Tibial nerve (tissue), 4 donors: Measurements from ENCODE around the gene SLC25A13. TPM values are rescaled to one million over a fixed set of nuclear protein-coding genes. Genes with fewer than 3 reads are reported as not detected.
"Not testable (repeated sequence)": the region's sequence is repeated elsewhere in the genome, so short reads cannot be mapped to it uniquely, and the experiment has no call there.

Source experiments
- DNase-seq, 2 donors: peaks; one replicate each; pipeline ENCODE4 v3.0.0-alpha.2; 2019; ENCODE audit warnings: low spot score in 2 of 2
- H3K27ac ChIP-seq, 4 donors: fragments of 200-600 bp; sonication (generic) in 3 of 4; one replicate each; pipeline ENCODE4 v1.5.1; 2017 to 2019; ENCODE audit warnings: mild to moderate bottlenecking in 1 of 4
- H3K27me3 ChIP-seq, 2 donors: fragments of 200-600 bp; sonication (generic) in 1 of 2; one replicate each; pipeline versions ENCODE4 v1.5.1 to v1.6.0; 2017 to 2019
- H3K36me3 ChIP-seq, 3 donors: fragments of 200-600 bp; sonication (generic); one replicate each; pipeline ENCODE4 v1.5.1; 2018 to 2019
- H3K4me1 ChIP-seq, 4 donors: fragments of 200-600 bp; sonication (generic) in 3 of 4; one replicate each; pipeline ENCODE4 v1.5.1; 2017 to 2019
- H3K4me3 ChIP-seq, 4 donors: fragments of 200-600 bp; sonication (generic) in 3 of 4; one replicate each; pipeline ENCODE4 v1.5.1; 2017 to 2019; ENCODE audit warnings: mild to moderate bottlenecking in 1 of 4, moderate library complexity in 1 of 4
- H3K9me3 ChIP-seq, 4 donors: fragments of 200-600 bp; sonication (generic) in 3 of 4; one replicate each; pipeline ENCODE4 v1.5.1; 2017 to 2019
- EP300 ChIP-seq, 2 donors: sonication (generic); formaldehyde crosslinking; IDR thresholded peaks; one replicate each; pipeline ENCODE4 v1.6.1; 2017; ENCODE audit warnings: antibody characterized with exemption in 2 of 2, mild to moderate bottlenecking in 1 of 2
- POLR2A ChIP-seq, 2 donors: fragments of 450-650 bp; IDR thresholded peaks; one replicate each; pipeline ENCODE4 v1.6.1; 2017; ENCODE audit warnings: antibody characterized with exemption in 2 of 2, mild to moderate bottlenecking in 2 of 2, moderate library complexity in 2 of 2
- WGBS, 2 donors: methylation state at CpG; one replicate each; pipeline ENCODE4 v1.1.5; 2018; 5-methylcytosine and 5-hydroxymethylcytosine counted together
- total RNA-seq, 4 donors: library from RNA; depleted of rRNA; stranded (reverse); fragments of >200 nt; gene quantifications; one replicate each; pipeline ENCODE4 v1.1.0, GENCODE V29; 2016
- TF ChIP-seq, protein P1 (sequence below), 5 experiments: fragments of 200-600 bp in 3 of 5; fragments of 450-650 bp in 2 of 5; sonication (generic) in 3 of 5; IDR thresholded peaks; one replicate each; pipeline ENCODE4 v1.5.1; 2016 to 2019; ENCODE audit warnings: antibody characterized with exemption in 5 of 5, mild to moderate bottlenecking in 3 of 5, moderate library complexity in 2 of 5

Gene SLC25A13
- total RNA-seq, 4 donors from 2014 or later: 22.2 to 42.2 (median 29.6) TPM

DNA sequence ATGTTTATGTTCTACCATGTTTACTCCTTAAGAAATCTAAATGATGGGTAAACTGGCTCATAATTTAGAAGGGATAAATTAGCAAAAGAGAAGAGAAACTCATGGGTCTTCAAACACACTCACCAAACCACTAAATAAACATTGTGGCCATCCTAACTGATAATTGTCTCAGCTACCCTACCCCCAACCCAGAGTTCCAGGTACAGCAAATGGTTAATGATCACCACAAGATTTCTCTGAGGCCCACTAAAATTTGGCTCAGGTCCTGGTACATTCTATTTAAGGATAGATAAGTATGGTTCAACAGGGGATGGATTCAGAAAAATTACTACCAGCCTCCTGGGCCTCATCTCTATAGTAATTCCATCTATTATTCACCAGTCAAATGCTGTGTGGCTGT, 21.4 kb downstream of the SLC25A13 start:
- TF ChIP-seq POLR2A (IDR thresholded peaks at IDR 0.05) (no peak), EP300 (IDR thresholded peaks at IDR 0.05) (no peak)
- TF ChIP-seq, protein P1, sequence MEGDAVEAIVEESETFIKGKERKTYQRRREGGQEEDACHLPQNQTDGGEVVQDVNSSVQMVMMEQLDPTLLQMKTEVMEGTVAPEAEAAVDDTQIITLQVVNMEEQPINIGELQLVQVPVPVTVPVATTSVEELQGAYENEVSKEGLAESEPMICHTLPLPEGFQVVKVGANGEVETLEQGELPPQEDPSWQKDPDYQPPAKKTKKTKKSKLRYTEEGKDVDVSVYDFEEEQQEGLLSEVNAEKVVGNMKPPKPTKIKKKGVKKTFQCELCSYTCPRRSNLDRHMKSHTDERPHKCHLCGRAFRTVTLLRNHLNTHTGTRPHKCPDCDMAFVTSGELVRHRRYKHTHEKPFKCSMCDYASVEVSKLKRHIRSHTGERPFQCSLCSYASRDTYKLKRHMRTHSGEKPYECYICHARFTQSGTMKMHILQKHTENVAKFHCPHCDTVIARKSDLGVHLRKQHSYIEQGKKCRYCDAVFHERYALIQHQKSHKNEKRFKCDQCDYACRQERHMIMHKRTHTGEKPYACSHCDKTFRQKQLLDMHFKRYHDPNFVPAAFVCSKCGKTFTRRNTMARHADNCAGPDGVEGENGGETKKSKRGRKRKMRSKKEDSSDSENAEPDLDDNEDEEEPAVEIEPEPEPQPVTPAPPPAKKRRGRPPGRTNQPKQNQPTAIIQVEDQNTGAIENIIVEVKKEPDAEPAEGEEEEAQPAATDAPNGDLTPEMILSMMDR (IDR thresholded peaks at IDR 0.05): no peak
- no peak overlapping the region for H3K27ac ChIP-seq
- H3K36me3 ChIP-seq: peaks cover 0 to 7% (median 0%) of the 10 kb centered on the region in 3 donors
- H3K4me3 ChIP-seq: no peak overlapping the region
- H3K4me1 ChIP-seq: peaks cover 0 to 38% (median 5%) of the 10 kb centered on the region in 4 donors
- H3K9me3 ChIP-seq: no peaks in the 10 kb centered on the region
- no peaks in the 10 kb centered on the region for H3K27me3 ChIP-seq
- DNase-seq: no peak

DNA sequence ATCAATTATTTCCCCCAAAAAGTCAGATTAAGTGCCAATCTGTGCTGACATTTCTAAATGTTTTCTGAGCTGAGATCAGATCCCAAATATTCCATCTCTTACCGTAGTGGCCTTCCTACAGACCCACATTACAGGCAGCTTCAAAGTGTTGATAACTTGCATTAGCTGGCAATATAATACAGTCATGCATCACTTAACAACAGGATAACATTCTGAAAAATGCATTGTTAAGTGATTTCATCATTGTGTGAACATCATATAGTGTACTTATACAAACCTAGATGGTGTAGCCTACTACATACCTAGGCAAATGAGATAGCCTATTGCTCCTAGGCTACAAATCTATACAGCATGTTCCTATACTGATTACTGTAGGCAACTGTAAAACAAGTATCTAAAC, 22.4 kb downstream of the SLC25A13 start:
- H3K36me3 ChIP-seq: peaks cover 0 to 8% (median 0%) of the 10 kb centered on the region in 3 donors
- no peak overlapping the region for H3K27ac ChIP-seq
- peaks cover 0 to 31% (median 5%) of the 10 kb centered on the region in 4 donors for H3K4me1 ChIP-seq
- no peak overlapping the region for H3K4me3 ChIP-seq
- H3K9me3 ChIP-seq: no peaks in the 10 kb centered on the region
- DNase-seq: no peak
- WGBS, 2 donors: 52 to 74% methylated on average over 1 of the region's 1 CpG
- TF ChIP-seq EP300 (IDR thresholded peaks at IDR 0.05): no peak
- TF ChIP-seq, protein P1 (IDR thresholded peaks at IDR 0.05): no peak
- no peak for TF ChIP-seq POLR2A (IDR thresholded peaks at IDR 0.05)
- no peaks in the 10 kb centered on the region for H3K27me3 ChIP-seq

DNA sequence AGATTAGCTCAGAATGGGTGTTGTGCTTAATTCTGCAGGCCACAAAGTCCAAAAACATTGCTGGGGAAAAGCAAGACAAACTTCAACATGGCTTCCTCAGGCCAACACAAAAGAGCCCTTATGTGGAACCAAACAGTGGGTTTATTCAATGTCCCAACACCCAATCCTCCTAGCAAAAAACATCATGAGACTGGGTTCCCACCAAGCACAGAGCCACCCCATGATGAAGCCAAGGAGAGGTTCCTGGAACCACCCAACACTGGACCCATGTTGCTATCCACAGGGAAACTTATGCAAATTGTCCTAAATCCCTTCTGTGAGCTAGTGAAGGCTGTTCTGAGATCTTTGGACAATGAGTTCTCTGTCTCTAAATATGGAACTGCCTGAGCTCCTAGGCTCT, 24.0 kb downstream of the SLC25A13 start:
- Histone ChIP-seq H3K27me3 (no peaks in the 10 kb centered on the region), H3K27ac (peak overlapping the region in 2 of 4 donors; percentile 40 to 49), H3K4me1 (peaks cover 0 to 26% (median 5%) of the 10 kb centered on the region in 4 donors), H3K4me3 (no peak overlapping the region), H3K9me3 (peaks cover 0 to 3% (median 0%) of the 10 kb centered on the region in 4 donors), H3K36me3 (peaks cover 0 to 11% (median 0%) of the 10 kb centered on the region in 3 donors)
- TF ChIP-seq EP300 (IDR thresholded peaks at IDR 0.05) (peak in 1 of 2 donors; percentile 31), POLR2A (IDR thresholded peaks at IDR 0.05) (no peak)
- TF ChIP-seq, protein P1 (IDR thresholded peaks at IDR 0.05): no peak
- DNase-seq: no peak

DNA sequence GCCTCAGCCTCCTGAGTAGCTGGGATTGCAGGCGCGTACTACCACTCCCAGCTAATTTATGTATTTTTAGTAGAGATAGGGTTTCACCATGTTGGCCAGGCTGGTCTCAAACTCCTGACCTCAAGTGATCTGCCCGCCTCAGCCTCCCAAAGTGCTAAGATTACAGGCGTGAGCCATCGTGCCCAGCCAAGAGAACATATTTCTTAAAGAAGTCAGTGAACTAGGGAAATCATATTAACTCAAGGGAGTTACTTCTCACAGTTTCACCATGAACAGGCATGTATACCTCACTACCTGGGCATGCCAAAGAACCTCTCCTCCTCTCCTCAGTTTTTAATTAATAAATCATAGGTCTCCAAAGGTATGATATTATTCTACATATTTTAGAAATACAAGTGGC, 24.5 kb downstream of the SLC25A13 start:
- peak overlapping the region in 2 of 4 donors; percentile 40 to 49 for H3K27ac ChIP-seq
- not testable (repeated sequence) for H3K9me3 ChIP-seq, H3K27me3 ChIP-seq, H3K4me3 ChIP-seq, DNase-seq
- peaks cover 0 to 11% (median 0%) of the 10 kb centered on the region in 3 donors for H3K36me3 ChIP-seq
- 70 to 84% methylated on average over 5 of the region's 5 CpGs for WGBS, 2 donors
- H3K4me1 ChIP-seq: peaks cover 0 to 26% (median 5%) of the 10 kb centered on the region in 4 donors

- WGBS, 2 donors: 95 to 98% methylated on average over 4 of the region's 4 CpGs
Measured at GRCh38 chr7:96293911-96294310, 28.0 kb downstream of the SLC25A13 start.

GRCh38 chr7:96287559-96287958, 34.3 kb downstream of the SLC25A13 start:
- no peaks in the 10 kb centered on the region for H3K27me3 ChIP-seq
- H3K36me3 ChIP-seq: no peaks in the 10 kb centered on the region
- H3K4me3 ChIP-seq: no peak overlapping the region
- no peaks in the 10 kb centered on the region for H3K9me3 ChIP-seq
- no peak for DNase-seq
- peaks cover 0 to 6% (median 0%) of the 10 kb centered on the region in 4 donors for H3K4me1 ChIP-seq
- no peak overlapping the region for H3K27ac ChIP-seq
- 88 to 96% methylated on average over 4 of the region's 4 CpGs for WGBS, 2 donors
- TF ChIP-seq POLR2A (IDR thresholded peaks at IDR 0.05) (no peak), EP300 (IDR thresholded peaks at IDR 0.05) (no peak)
- TF ChIP-seq, protein P1 (IDR thresholded peaks at IDR 0.05): no peak

More at GRCh38 chr7:96293911-96294310, 28.0 kb downstream of the SLC25A13 start:
- not testable (repeated sequence) for H3K4me3 ChIP-seq, DNase-seq, H3K27me3 ChIP-seq, H3K9me3 ChIP-seq, H3K27ac ChIP-seq
- H3K4me1 ChIP-seq: peaks cover 0 to 12% (median 5%) of the 10 kb centered on the region in 4 donors
- peaks cover 0 to 11% (median 0%) of the 10 kb centered on the region in 3 donors for H3K36me3 ChIP-seq
